Measurements from ENCODE around the gene GRAP2. TPM values are rescaled to one million over a fixed set of nuclear protein-coding genes. Genes with fewer than 3 reads are reported as not detected.
A peak's percentile ranks its signal among the peaks of the same experiment; 100 is the strongest.

The GRAP2 gene
- total and polyA plus RNA-seq, 9 of the 15 experiments (the other 6 are each of a cell fraction or from before 2014, with no cell fraction given): 4.8 to 88.7 (median 60.4) TPM

- TF ChIP-seq EP400 (IDR thresholded peaks at IDR 0.05) (0 out of 2 replicates have a peak, but pooled peaks have one; percentile 14), ZNF41 (CRISPR knock-in tag; conservative IDR thresholded peaks at IDR 0.05) (no peak), KDM5B (IDR thresholded peaks at IDR 0.05; ENCODE audit: insufficient replicate concordance, low read depth, low read length) (no peak), BRD4 (IDR thresholded peaks at IDR 0.05) (no peak), ZBTB26 (CRISPR knock-in tag; IDR thresholded peaks at IDR 0.05) (no peak), ZBTB7A (IDR thresholded peaks at IDR 0.05; ENCODE audit: borderline replicate concordance, control insufficient read depth, low read depth, low read length) (peak; percentile 72), GABPB2 (CRISPR knock-in tag; conservative IDR thresholded peaks at IDR 0.05) (no peak), REST (IDR thresholded peaks at IDR 0.05; ENCODE audit: borderline replicate concordance) (peak; percentile 21; the same call in 1 of the 2 replicates), REST (CRISPR knock-in tag; IDR thresholded peaks at IDR 0.05; ENCODE audit: low read depth) (no peak), EP300 (IDR thresholded peaks at IDR 0.05; ENCODE audit: low read length) (0 out of 2 replicates have a peak, but pooled peaks have one; percentile 12), DPF2 (IDR thresholded peaks at IDR 0.05) (0 out of 2 replicates have a peak, but pooled peaks have one; percentile 12), SMAD4 (CRISPR knock-in tag; conservative IDR thresholded peaks at IDR 0.05) (peak; percentile 47; the same call in 1 of the 2 replicates), RAD21 (CRISPR knock-in tag; conservative IDR thresholded peaks at IDR 0.05 in 1 of 2, IDR thresholded peaks at IDR 0.05 in 1 of 2) (peak in 1 of 2 experiments; percentile 60; a peak in 2 of 4 replicates), ZC3H8 (IDR thresholded peaks at IDR 0.05) (no peak), CXXC5 (CRISPR knock-in tag; IDR thresholded peaks at IDR 0.05) (peak; percentile 21; the same call in 1 of the 2 replicates), NR2C2 (CRISPR knock-in tag; IDR thresholded peaks at IDR 0.05) (no peak), NR2C2 (tag; IDR thresholded peaks at IDR 0.05) (peak; percentile 68), ETV1 (tag; conservative IDR thresholded peaks at IDR 0.05; ENCODE audit: low read depth) (peak; percentile 46; the same call in 1 of the 2 replicates), CHD1 (IDR thresholded peaks at IDR 0.05; ENCODE audit: low read length) (no peak)
These were observed 26.7 kb downstream of the GRAP2 start (continued) for GRCh38 chr22:39927544-39927943.

All from K562 (cell line).